Sigmoid colon (tissue), 4 donors: ENCODE measurements around the gene RHCE.
"Not testable (repeated sequence)": the region's sequence is repeated elsewhere in the genome, so short reads cannot be mapped to it uniquely, and the experiment has no call there.

Experiments used
- EP300 ChIP-seq, 4 donors: sonication (generic); formaldehyde crosslinking; IDR thresholded peaks; one replicate each; pipeline ENCODE4 v1.6.1; 2017; ENCODE audit warnings: antibody characterized with exemption in 4 of 4
- POLR2A ChIP-seq, 2 donors: fragments of 450-650 bp; IDR thresholded peaks; one replicate each; pipeline ENCODE4 v1.6.1; 2016; ENCODE audit warnings: antibody characterized with exemption in 2 of 2, mild to moderate bottlenecking in 2 of 2, moderate library complexity in 2 of 2
- POLR2AphosphoS5 ChIP-seq, 4 donors: sonication (generic); formaldehyde crosslinking; IDR thresholded peaks; one replicate each; pipeline ENCODE4 v1.6.1; 2017; ENCODE audit warnings: antibody characterized with exemption in 4 of 4
- TF ChIP-seq, protein P1 (sequence below), 4 experiments: fragments of 450-650 bp in 3 of 4; fragments of 200-600 bp in 1 of 4; IDR thresholded peaks; one replicate each; pipeline ENCODE4 v1.5.1; 2016 to 2019; ENCODE audit warnings: antibody characterized with exemption in 4 of 4, mild to moderate bottlenecking in 3 of 4, moderate library complexity in 2 of 4

GRCh38 chr1:25327864-25328790 lies 92.5 kb downstream of the RHCE start:
- TF ChIP-seq, protein P1, sequence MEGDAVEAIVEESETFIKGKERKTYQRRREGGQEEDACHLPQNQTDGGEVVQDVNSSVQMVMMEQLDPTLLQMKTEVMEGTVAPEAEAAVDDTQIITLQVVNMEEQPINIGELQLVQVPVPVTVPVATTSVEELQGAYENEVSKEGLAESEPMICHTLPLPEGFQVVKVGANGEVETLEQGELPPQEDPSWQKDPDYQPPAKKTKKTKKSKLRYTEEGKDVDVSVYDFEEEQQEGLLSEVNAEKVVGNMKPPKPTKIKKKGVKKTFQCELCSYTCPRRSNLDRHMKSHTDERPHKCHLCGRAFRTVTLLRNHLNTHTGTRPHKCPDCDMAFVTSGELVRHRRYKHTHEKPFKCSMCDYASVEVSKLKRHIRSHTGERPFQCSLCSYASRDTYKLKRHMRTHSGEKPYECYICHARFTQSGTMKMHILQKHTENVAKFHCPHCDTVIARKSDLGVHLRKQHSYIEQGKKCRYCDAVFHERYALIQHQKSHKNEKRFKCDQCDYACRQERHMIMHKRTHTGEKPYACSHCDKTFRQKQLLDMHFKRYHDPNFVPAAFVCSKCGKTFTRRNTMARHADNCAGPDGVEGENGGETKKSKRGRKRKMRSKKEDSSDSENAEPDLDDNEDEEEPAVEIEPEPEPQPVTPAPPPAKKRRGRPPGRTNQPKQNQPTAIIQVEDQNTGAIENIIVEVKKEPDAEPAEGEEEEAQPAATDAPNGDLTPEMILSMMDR (IDR thresholded peaks at IDR 0.05): not testable (repeated sequence)
- not testable (repeated sequence) for TF ChIP-seq EP300, POLR2AphosphoS5, POLR2A (IDR thresholded peaks at IDR 0.05)
